Keratinocyte (primary cell): ENCODE data around the gene CCND3. TPM values are rescaled to one million over a fixed set of nuclear protein-coding genes. Genes with fewer than 3 reads are reported as not detected.

Experiments
- DNase-seq: peaks from one replicate; pipeline ENCODE4 v3.0.0-alpha.2; 2011; ENCODE audit warnings: low read depth, missing footprints, low spot score
- FAIRE-seq: peaks from 2 replicates; lab custom pipeline; 2011; peaks lifted over from hg19 to GRCh38; lab: Jason Lieb, UNC
- H2AFZ ChIP-seq: 2 replicates; pipeline ENCODE4 v1.6.0; 2012; ENCODE audit warnings: low read length, control low read depth, inconsistent platforms; ENCODE audit not compliant: control insufficient read depth
- H3K27ac ChIP-seq: 2 replicates; pipeline ENCODE4 v1.5.1; 2011; ENCODE audit warnings: low read length; ENCODE audit not compliant: control insufficient read depth, insufficient read depth
- H3K27me3 ChIP-seq: 3 replicates; pipeline ENCODE4 v1.6.0; 2011; ENCODE audit warnings: low read length; ENCODE audit not compliant: control insufficient read depth, insufficient read depth; ENCODE audit errors: extremely low read depth
- H3K36me3 ChIP-seq, 2 experiments: 2 replicates in 1 of 2; 3 replicates in 1 of 2; pipeline ENCODE4 v1.5.1; 2011; ENCODE audit warnings: low read length in 2 of 2, mild to moderate bottlenecking in 1 of 2; ENCODE audit not compliant: control insufficient read depth in 2 of 2, insufficient read depth in 2 of 2; ENCODE audit errors: extremely low read depth in 1 of 2
- H3K4me1 ChIP-seq: 3 replicates; pipeline ENCODE4 v1.5.1; 2011; ENCODE audit warnings: low read length; ENCODE audit not compliant: control insufficient read depth, insufficient read depth; ENCODE audit errors: extremely low read depth
- H3K4me2 ChIP-seq: 3 replicates; pipeline ENCODE4 v1.6.0; 2011; ENCODE audit warnings: low read depth, low read length; ENCODE audit not compliant: control insufficient read depth, insufficient read depth; ENCODE audit errors: extremely low read depth
- H3K4me3 ChIP-seq, 3 experiments: fragments of 200-600 bp in 1 of 3; sonication (generic) in 1 of 3; 2 replicates in 2 of 3; 3 replicates in 1 of 3; pipeline ENCODE4 v1.5.1; 2011 to 2016; ENCODE audit warnings: low read length in 3 of 3, mild to moderate bottlenecking in 3 of 3, control low read depth in 2 of 3, inconsistent platforms in 1 of 3, low read depth in 1 of 3, mixed read lengths in 1 of 3, mixed run types in 1 of 3, moderate library complexity in 1 of 3; ENCODE audit not compliant: control insufficient read depth in 2 of 3, insufficient read depth in 2 of 3; ENCODE audit errors: extremely low read depth in 1 of 3
- H3K79me2 ChIP-seq: 2 replicates; pipeline ENCODE4 v1.6.0; 2012; ENCODE audit warnings: low read length; ENCODE audit not compliant: control insufficient read depth, insufficient read depth
- H3K9ac ChIP-seq: 3 replicates; pipeline ENCODE4 v1.6.0; 2011; ENCODE audit warnings: low read length; ENCODE audit not compliant: control insufficient read depth, insufficient read depth; ENCODE audit errors: extremely low read depth
- H3K9me1 ChIP-seq: 3 replicates; pipeline ENCODE4 v1.6.0; 2011; ENCODE audit warnings: low read length; ENCODE audit not compliant: control insufficient read depth, insufficient read depth; ENCODE audit errors: extremely low read depth
- H3K9me3 ChIP-seq: 2 replicates; pipeline ENCODE4 v1.5.1; 2012; ENCODE audit warnings: low read depth, low read length; ENCODE audit not compliant: control insufficient read depth
- H4K20me1 ChIP-seq: 3 replicates; pipeline ENCODE4 v1.6.0; 2011; ENCODE audit warnings: low read length; ENCODE audit not compliant: control insufficient read depth, insufficient read depth; ENCODE audit errors: extremely low read depth
- CTCF ChIP-seq, 3 experiments: IDR thresholded peaks in 1 of 3; conservative IDR thresholded peaks in 1 of 3; optimal IDR thresholded peaks in 1 of 3; 2 replicates in 2 of 3; 3 replicates in 1 of 3; pipeline versions ENCODE3 to v1.5.1; 2011; ENCODE audit warnings: low read length in 3 of 3, mild to moderate bottlenecking in 3 of 3, moderate library complexity in 2 of 3, control low read depth in 1 of 3, inconsistent platforms in 1 of 3; ENCODE audit not compliant: insufficient read depth in 2 of 3; ENCODE audit errors: extremely low read depth in 1 of 3
- EZH2 ChIP-seq: IDR thresholded peaks from one replicate; pipeline ENCODE4 v1.6.1; 2012; ENCODE audit warnings: inconsistent platforms, mild to moderate bottlenecking, low read length, moderate library complexity
- dilution Hi-C: fragments of 300-500 bp; cut with MboI; formaldehyde crosslinking; loops from one replicate; pipeline ENCODE4 v1.7.0; 2020; ENCODE audit warnings: low sequenced_read_pairs; ENCODE audit not compliant: extremely low pct_ligation_motif_present
- polyA plus RNA-seq, 5 experiments: library from polyadenylated mRNA; depleted of rRNA in 3 of 5; stranded (reverse) in 3 of 5; stranded (forward) in 1 of 5; unstranded in 1 of 5; fragments of >200 nt; gene quantifications; 1 replicate in 1 of 5; 2 replicates in 3 of 5; 3 replicates in 1 of 5; pipeline versions ENCODE4 v1.2.1 to v1.2.3, GENCODE V29; 2011 to 2012; ENCODE audit warnings: missing spikeins in 2 of 5, low read depth in 1 of 5, low replicate concordance in 1 of 5

The CCND3 gene
- polyA plus RNA-seq, 1 donor (not counting 4 experiments of a cell fraction or from before 2014, with no cell fraction given), result 37.3 TPM

- FAIRE-seq (no peak), DNase-seq (no peak)
- H3K9ac ChIP-seq, result no peak overlapping the region
- no peak overlapping the region for H3K4me3 ChIP-seq
- no peaks in the 10 kb centered on the region for H3K79me2 ChIP-seq
- H3K4me1 ChIP-seq, result peaks cover 6% of the 10 kb centered on the region
- H3K9me3 ChIP-seq, result no peaks in the 10 kb centered on the region
- no peaks in the 10 kb centered on the region for H3K36me3 ChIP-seq
- dilution Hi-C loops, result no loop called here
- H3K4me2 ChIP-seq, result no peak overlapping the region
- no peaks in the 10 kb centered on the region for H3K27me3 ChIP-seq
- TF ChIP-seq CTCF (optimal IDR thresholded peaks at IDR 0.05 in 1 of 3, IDR thresholded peaks at IDR 0.05 in 1 of 3, conservative IDR thresholded peaks at IDR 0.05 in 1 of 3; ENCODE audit: extremely low read depth in 1 of 3, insufficient read depth in 2 of 3, low read length in 3 of 3) (no peak), EZH2 (no peak)
- H3K9me1 ChIP-seq, result peaks cover 2% of the 10 kb centered on the region
- H2AFZ ChIP-seq, result no peak overlapping the region
- no peak overlapping the region for H3K27ac ChIP-seq
- H4K20me1 ChIP-seq, result no peaks in the 10 kb centered on the region
These were observed 15.5 kb upstream of the CCND3 start for GRCh38 chr6:41957117-41957516.

GRCh38 chr6:41955412-41955811 lies 13.8 kb upstream of the CCND3 start:
- FAIRE-seq (no peak), DNase-seq (no peak)
- TF ChIP-seq EZH2 (no peak), CTCF (optimal IDR thresholded peaks at IDR 0.05 in 1 of 3, IDR thresholded peaks at IDR 0.05 in 1 of 3, conservative IDR thresholded peaks at IDR 0.05 in 1 of 3; ENCODE audit: extremely low read depth in 1 of 3, insufficient read depth in 2 of 3, low read length in 3 of 3) (no peak)
- Histone ChIP-seq H3K9me1 (no peaks in the 10 kb centered on the region), H3K4me3 (no peak overlapping the region), H2AFZ (no peak overlapping the region), H3K4me1 (peaks cover 4% of the 10 kb centered on the region), H3K27ac (no peak overlapping the region), H3K79me2 (no peaks in the 10 kb centered on the region), H3K27me3 (no peaks in the 10 kb centered on the region), H3K9ac (no peak overlapping the region), H3K9me3 (no peaks in the 10 kb centered on the region), H3K36me3 (no peaks in the 10 kb centered on the region), H4K20me1 (no peaks in the 10 kb centered on the region), H3K4me2 (no peak overlapping the region)
- dilution Hi-C loops, result no loop called here
